Tibial nerve (tissue), 4 donors: ENCODE measurements around the gene FGR. TPM values are rescaled to one million over a fixed set of nuclear protein-coding genes. Genes with fewer than 3 reads are reported as not detected.

ENCODE experiments used
- DNase-seq, 2 donors: peaks; one replicate each; pipeline ENCODE4 v3.0.0-alpha.2; 2019; ENCODE audit warnings: low spot score in 2 of 2
- H3K27ac ChIP-seq, 4 donors: fragments of 200-600 bp; sonication (generic) in 3 of 4; one replicate each; pipeline ENCODE4 v1.5.1; 2017 to 2019; ENCODE audit warnings: mild to moderate bottlenecking in 1 of 4
- H3K27me3 ChIP-seq, 2 donors: fragments of 200-600 bp; sonication (generic) in 1 of 2; one replicate each; pipeline versions ENCODE4 v1.5.1 to v1.6.0; 2017 to 2019
- H3K36me3 ChIP-seq, 3 donors: fragments of 200-600 bp; sonication (generic); one replicate each; pipeline ENCODE4 v1.5.1; 2018 to 2019
- H3K4me1 ChIP-seq, 4 donors: fragments of 200-600 bp; sonication (generic) in 3 of 4; one replicate each; pipeline ENCODE4 v1.5.1; 2017 to 2019
- H3K4me3 ChIP-seq, 4 donors: fragments of 200-600 bp; sonication (generic) in 3 of 4; one replicate each; pipeline ENCODE4 v1.5.1; 2017 to 2019; ENCODE audit warnings: mild to moderate bottlenecking in 1 of 4, moderate library complexity in 1 of 4
- H3K9me3 ChIP-seq, 4 donors: fragments of 200-600 bp; sonication (generic) in 3 of 4; one replicate each; pipeline ENCODE4 v1.5.1; 2017 to 2019
- EP300 ChIP-seq, 2 donors: sonication (generic); formaldehyde crosslinking; IDR thresholded peaks; one replicate each; pipeline ENCODE4 v1.6.1; 2017; ENCODE audit warnings: antibody characterized with exemption in 2 of 2, mild to moderate bottlenecking in 1 of 2
- POLR2A ChIP-seq, 2 donors: fragments of 450-650 bp; IDR thresholded peaks; one replicate each; pipeline ENCODE4 v1.6.1; 2017; ENCODE audit warnings: antibody characterized with exemption in 2 of 2, mild to moderate bottlenecking in 2 of 2, moderate library complexity in 2 of 2
- WGBS, 2 donors: methylation state at CpG; one replicate each; pipeline ENCODE4 v1.1.5; 2018; 5-methylcytosine and 5-hydroxymethylcytosine counted together
- total RNA-seq, 4 donors: library from RNA; depleted of rRNA; stranded (reverse); fragments of >200 nt; gene quantifications; one replicate each; pipeline ENCODE4 v1.1.0, GENCODE V29; 2016
- TF ChIP-seq, protein P1 (sequence below), 5 experiments: fragments of 200-600 bp in 3 of 5; fragments of 450-650 bp in 2 of 5; sonication (generic) in 3 of 5; IDR thresholded peaks; one replicate each; pipeline ENCODE4 v1.5.1; 2016 to 2019; ENCODE audit warnings: antibody characterized with exemption in 5 of 5, mild to moderate bottlenecking in 3 of 5, moderate library complexity in 2 of 5

Gene FGR
- total RNA-seq, 4 donors from 2014 or later, result 18.4 to 63.9 (median 22.6) TPM

DNA sequence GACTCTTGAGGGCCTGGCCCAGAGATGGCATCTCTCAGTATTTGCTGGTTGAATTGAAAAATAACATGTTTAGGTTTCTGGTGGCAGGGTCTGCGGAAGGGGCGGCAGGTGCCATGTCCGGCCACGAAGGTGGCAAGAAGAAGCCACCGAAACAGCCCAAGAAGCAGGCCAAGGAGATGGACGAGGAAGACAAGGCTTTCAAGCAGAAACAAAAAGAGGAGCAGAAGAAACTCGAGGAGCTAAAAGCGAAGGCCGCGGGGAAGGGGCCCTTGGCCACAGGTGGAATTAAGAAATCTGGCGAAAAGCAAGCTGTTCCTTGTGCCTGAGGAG, 14.3 kb upstream of the FGR start:
- DNase-seq, result no peak
- peaks cover 0 to 23% (median 5%) of the 10 kb centered on the region in 4 donors for H3K4me1 ChIP-seq
- no peaks in the 10 kb centered on the region for H3K36me3 ChIP-seq
- no peak overlapping the region for H3K4me3 ChIP-seq
- no peaks in the 10 kb centered on the region for H3K27me3 ChIP-seq
- 92% methylated on average over 11 of the region's 11 CpGs for WGBS, 2 donors
- H3K27ac ChIP-seq, result no peak overlapping the region
- H3K9me3 ChIP-seq, result no peaks in the 10 kb centered on the region
- TF ChIP-seq EP300 (IDR thresholded peaks at IDR 0.05) (no peak), POLR2A (IDR thresholded peaks at IDR 0.05) (no peak)
- TF ChIP-seq, protein P1, sequence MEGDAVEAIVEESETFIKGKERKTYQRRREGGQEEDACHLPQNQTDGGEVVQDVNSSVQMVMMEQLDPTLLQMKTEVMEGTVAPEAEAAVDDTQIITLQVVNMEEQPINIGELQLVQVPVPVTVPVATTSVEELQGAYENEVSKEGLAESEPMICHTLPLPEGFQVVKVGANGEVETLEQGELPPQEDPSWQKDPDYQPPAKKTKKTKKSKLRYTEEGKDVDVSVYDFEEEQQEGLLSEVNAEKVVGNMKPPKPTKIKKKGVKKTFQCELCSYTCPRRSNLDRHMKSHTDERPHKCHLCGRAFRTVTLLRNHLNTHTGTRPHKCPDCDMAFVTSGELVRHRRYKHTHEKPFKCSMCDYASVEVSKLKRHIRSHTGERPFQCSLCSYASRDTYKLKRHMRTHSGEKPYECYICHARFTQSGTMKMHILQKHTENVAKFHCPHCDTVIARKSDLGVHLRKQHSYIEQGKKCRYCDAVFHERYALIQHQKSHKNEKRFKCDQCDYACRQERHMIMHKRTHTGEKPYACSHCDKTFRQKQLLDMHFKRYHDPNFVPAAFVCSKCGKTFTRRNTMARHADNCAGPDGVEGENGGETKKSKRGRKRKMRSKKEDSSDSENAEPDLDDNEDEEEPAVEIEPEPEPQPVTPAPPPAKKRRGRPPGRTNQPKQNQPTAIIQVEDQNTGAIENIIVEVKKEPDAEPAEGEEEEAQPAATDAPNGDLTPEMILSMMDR (IDR thresholded peaks at IDR 0.05), result no peak

DNA sequence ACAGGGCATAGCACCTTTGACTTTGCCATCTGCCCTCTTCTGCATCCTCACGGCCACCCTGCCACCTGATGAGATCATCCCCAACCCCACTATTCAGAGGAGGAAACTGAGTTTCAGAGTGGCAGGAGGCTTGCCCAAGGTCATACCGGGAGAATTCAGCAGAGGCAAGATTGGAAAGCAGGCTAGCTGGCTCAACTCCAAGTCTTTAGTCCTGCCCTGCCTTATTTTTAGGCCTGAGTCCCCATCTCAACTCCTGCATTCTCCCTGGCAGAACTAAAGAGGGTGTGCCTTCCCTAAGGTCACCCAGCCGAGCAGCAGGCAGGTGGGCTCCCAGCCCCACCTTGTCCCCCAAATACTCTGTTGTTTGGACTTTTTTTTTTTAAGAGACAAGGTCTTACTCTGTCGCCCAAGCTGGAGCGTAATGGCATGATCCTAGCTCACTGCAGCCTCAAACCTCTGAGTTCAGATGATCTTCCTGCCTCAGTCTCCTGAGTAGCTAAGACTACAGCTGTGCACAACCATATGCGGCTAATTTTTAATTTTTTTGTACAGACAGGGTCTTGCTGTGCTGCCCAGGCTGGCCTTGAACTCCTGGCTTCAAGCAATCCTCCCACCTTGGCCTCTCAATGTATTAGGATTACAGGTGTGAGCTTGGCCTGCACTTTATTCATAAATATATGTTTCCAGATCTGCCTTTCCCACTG, 13.8 kb upstream of the FGR start:
- WGBS, 2 donors, result 57 to 62% methylated on average over 6 of the region's 6 CpGs
- H3K27ac ChIP-seq, result no peak overlapping the region
- TF ChIP-seq, protein P1 (IDR thresholded peaks at IDR 0.05), result no peak
- TF ChIP-seq POLR2A (IDR thresholded peaks at IDR 0.05), result no peak

DNA sequence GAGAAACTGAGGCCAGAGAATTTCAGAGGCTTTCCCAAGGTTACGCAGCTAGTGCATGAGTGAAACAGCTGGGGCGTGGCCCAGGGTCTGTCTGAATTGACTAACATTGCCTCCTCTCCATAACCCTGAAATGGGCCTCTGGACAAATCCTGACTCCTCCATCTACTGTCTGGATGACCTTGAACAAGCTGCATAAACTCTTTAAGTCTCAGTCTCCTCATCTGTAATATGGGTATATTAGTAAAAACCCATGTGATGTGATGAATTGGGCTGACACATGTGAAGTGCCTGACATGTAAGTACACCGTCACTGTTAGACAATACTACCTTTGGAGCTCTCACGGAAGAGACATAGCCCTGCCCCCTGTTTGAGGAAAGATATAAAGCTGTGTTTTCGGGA, 12.3 kb upstream of the FGR start:
- Histone ChIP-seq H3K4me1 (peaks cover 0 to 28% (median 5%) of the 10 kb centered on the region in 4 donors), H3K9me3 (no peaks in the 10 kb centered on the region), H3K36me3 (no peaks in the 10 kb centered on the region), H3K27ac (no peak overlapping the region), H3K4me3 (no peak overlapping the region), H3K27me3 (no peaks in the 10 kb centered on the region)
- WGBS, 2 donors, result 95 to 98% methylated on average over 5 of the region's 5 CpGs
- TF ChIP-seq EP300 (IDR thresholded peaks at IDR 0.05) (no peak), POLR2A (IDR thresholded peaks at IDR 0.05) (no peak)
- TF ChIP-seq, protein P1 (IDR thresholded peaks at IDR 0.05), result no peak
- DNase-seq, result no peak

More for the DNA sequence above, 13.8 kb upstream of the FGR start:
- H3K4me3 ChIP-seq, result no peak overlapping the region
- peaks cover 0 to 25% (median 5%) of the 10 kb centered on the region in 4 donors for H3K4me1 ChIP-seq
- H3K36me3 ChIP-seq, result no peaks in the 10 kb centered on the region
- no peaks in the 10 kb centered on the region for H3K9me3 ChIP-seq
- no peak for DNase-seq
- no peaks in the 10 kb centered on the region for H3K27me3 ChIP-seq

DNA sequence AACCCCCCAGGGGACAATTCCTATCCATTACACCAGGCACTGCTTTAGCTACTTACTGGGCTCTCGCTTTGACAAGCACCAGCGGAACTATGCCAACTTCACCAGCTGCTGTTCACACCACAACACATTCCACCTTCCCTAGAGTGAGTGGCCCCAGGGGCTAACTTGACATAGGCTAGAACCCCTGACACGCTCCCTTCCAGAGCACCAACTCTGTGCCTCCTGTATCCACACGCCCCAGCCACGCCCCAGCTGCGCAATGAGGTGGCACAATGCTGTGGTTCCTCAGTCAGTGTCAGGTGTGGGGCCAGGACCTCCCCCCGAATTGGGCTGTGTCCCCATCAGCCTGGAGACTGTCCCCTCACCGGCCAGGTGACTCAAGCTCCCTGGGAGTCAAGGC, 11.7 kb upstream of the FGR start:
- Histone ChIP-seq H3K36me3 (no peaks in the 10 kb centered on the region), H3K27ac (no peak overlapping the region), H3K4me1 (peaks cover 0 to 28% (median 5%) of the 10 kb centered on the region in 4 donors), H3K4me3 (no peak overlapping the region), H3K27me3 (no peaks in the 10 kb centered on the region), H3K9me3 (no peaks in the 10 kb centered on the region)
- WGBS, 2 donors, result 93% methylated on average over 8 of the region's 8 CpGs
- no peak for DNase-seq
- TF ChIP-seq POLR2A (IDR thresholded peaks at IDR 0.05) (no peak), EP300 (IDR thresholded peaks at IDR 0.05) (no peak)
- TF ChIP-seq, protein P1 (IDR thresholded peaks at IDR 0.05), result no peak

DNA sequence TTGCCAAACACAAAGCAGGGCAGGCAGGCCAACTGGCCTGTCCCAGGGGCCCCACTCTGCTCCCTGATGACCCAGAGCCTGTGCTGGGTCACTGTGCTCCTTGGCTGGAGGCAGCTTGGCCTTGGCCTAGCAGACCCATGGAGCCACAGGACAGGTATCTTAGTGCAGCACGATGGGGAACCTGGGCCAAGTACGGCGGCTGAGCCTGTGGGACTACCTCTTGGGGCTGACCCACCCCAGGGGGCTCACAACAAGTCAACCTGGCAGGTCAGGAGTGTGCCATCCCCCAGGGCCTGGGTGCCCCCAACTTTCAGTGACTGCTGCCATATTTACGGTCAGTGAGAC, 10.1 kb upstream of the FGR start:
- WGBS, 2 donors, result 83 to 100% methylated on average over 2 to 3 of the region's 4 CpGs
- Histone ChIP-seq H3K4me1 (peaks cover 0 to 15% (median 0%) of the 10 kb centered on the region in 4 donors), H3K27me3 (no peaks in the 10 kb centered on the region), H3K9me3 (no peaks in the 10 kb centered on the region), H3K36me3 (no peaks in the 10 kb centered on the region), H3K27ac (no peak overlapping the region), H3K4me3 (no peak overlapping the region)
- TF ChIP-seq, protein P1 (IDR thresholded peaks at IDR 0.05), result no peak
- TF ChIP-seq POLR2A (IDR thresholded peaks at IDR 0.05) (no peak), EP300 (IDR thresholded peaks at IDR 0.05) (no peak)
- no peak for DNase-seq
